ENCODE data around the gene CLDN10. TPM values are rescaled to one million over a fixed set of nuclear protein-coding genes. Genes with fewer than 3 reads are reported as not detected.

The CLDN10 gene
- total RNA-seq, 4 donors from 2014 or later, result not detected

GRCh38 chr13:95568131-95568530, 15.6 kb downstream of the CLDN10 start:
- TF ChIP-seq POLR2A (IDR thresholded peaks at IDR 0.05), result no peak
- TF ChIP-seq, protein P1, sequence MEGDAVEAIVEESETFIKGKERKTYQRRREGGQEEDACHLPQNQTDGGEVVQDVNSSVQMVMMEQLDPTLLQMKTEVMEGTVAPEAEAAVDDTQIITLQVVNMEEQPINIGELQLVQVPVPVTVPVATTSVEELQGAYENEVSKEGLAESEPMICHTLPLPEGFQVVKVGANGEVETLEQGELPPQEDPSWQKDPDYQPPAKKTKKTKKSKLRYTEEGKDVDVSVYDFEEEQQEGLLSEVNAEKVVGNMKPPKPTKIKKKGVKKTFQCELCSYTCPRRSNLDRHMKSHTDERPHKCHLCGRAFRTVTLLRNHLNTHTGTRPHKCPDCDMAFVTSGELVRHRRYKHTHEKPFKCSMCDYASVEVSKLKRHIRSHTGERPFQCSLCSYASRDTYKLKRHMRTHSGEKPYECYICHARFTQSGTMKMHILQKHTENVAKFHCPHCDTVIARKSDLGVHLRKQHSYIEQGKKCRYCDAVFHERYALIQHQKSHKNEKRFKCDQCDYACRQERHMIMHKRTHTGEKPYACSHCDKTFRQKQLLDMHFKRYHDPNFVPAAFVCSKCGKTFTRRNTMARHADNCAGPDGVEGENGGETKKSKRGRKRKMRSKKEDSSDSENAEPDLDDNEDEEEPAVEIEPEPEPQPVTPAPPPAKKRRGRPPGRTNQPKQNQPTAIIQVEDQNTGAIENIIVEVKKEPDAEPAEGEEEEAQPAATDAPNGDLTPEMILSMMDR (IDR thresholded peaks at IDR 0.05), result no peak
- no peak for TF ChIP-seq EP300 (IDR thresholded peaks at IDR 0.05; ENCODE audit: low read depth)
- no peak for TF ChIP-seq POLR2AphosphoS5 (IDR thresholded peaks at IDR 0.05)
- Histone ChIP-seq H3K4me1 (no peaks in the 10 kb centered on the region), H3K4me3 (no peak overlapping the region), H3K27ac (no peak overlapping the region), H3K36me3 (no peaks in the 10 kb centered on the region), H3K27me3 (no peaks in the 10 kb centered on the region), H3K9me3 (no peaks in the 10 kb centered on the region)
- intact Hi-C loops (cut with DNase I; ENCODE audit: low total_unique reads) (no loop called here), in situ Hi-C loops (cut with MboI; ENCODE audit: low pct_ligation_motif_present in 1 of 4, low pct_unique_long_range_greater_than_20kb in 1 of 4, low sequenced_read_pairs in 3 of 4) (no loop called here)
- WGBS, 2 donors (ENCODE audit: low coverage in 1 of 2), result 92% methylated on average over 2 of the region's 2 CpGs
- no peak for DNase-seq

DNA sequence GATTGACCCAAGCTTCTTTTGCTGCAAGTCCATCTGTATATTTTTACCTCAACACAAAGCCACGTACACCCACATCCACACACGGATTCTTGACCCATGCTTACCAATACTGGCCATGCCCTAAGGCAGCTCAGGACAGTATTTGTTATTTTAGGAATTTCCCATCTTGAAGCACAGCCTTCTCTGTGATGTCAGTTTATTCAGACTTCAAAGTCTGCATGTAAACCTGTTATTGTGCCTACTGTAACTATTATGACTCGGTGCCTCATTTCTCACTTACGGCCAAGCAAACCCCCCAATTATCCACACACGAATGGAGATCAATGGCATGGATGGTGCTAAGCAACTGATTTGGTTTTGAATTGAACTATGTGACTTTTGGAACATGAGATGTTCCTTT, 17.5 kb downstream of the CLDN10 start:
- in situ Hi-C loops (cut with MboI; ENCODE audit: low pct_ligation_motif_present in 1 of 4, low pct_unique_long_range_greater_than_20kb in 1 of 4, low sequenced_read_pairs in 3 of 4), result no loop called here
- intact Hi-C loops (cut with DNase I; ENCODE audit: low total_unique reads), result no loop called here

GRCh38 chr13:95571941-95572340, 19.4 kb downstream of the CLDN10 start:
- H3K4me1 ChIP-seq, result no peaks in the 10 kb centered on the region
- no peak overlapping the region for H3K27ac ChIP-seq
- intact Hi-C loops (cut with DNase I; ENCODE audit: low total_unique reads), result no loop called here
- no peaks in the 10 kb centered on the region for H3K36me3 ChIP-seq
- H3K27me3 ChIP-seq, result no peaks in the 10 kb centered on the region
- no peaks in the 10 kb centered on the region for H3K9me3 ChIP-seq
- in situ Hi-C loops (cut with MboI; ENCODE audit: low pct_ligation_motif_present in 1 of 4, low pct_unique_long_range_greater_than_20kb in 1 of 4, low sequenced_read_pairs in 3 of 4), result no loop called here
- no peak for DNase-seq
- TF ChIP-seq POLR2AphosphoS5 (IDR thresholded peaks at IDR 0.05), result no peak
- no peak for TF ChIP-seq EP300 (IDR thresholded peaks at IDR 0.05; ENCODE audit: low read depth)
- no peak for TF ChIP-seq POLR2A (IDR thresholded peaks at IDR 0.05)
- 63 to 64% methylated on average over 6 of the region's 6 CpGs for WGBS, 2 donors (ENCODE audit: low coverage in 1 of 2)
- no peak overlapping the region for H3K4me3 ChIP-seq

More for the DNA sequence above, 17.5 kb downstream of the CLDN10 start:
- Histone ChIP-seq H3K27ac (no peak overlapping the region), H3K4me3 (no peak overlapping the region), H3K9me3 (no peaks in the 10 kb centered on the region), H3K4me1 (no peaks in the 10 kb centered on the region), H3K27me3 (no peaks in the 10 kb centered on the region), H3K36me3 (no peaks in the 10 kb centered on the region)
- TF ChIP-seq EP300 (IDR thresholded peaks at IDR 0.05; ENCODE audit: low read depth) (no peak), POLR2AphosphoS5 (IDR thresholded peaks at IDR 0.05) (no peak), POLR2A (IDR thresholded peaks at IDR 0.05) (no peak)
- TF ChIP-seq, protein P1 (IDR thresholded peaks at IDR 0.05), result no peak
- no peak for DNase-seq
- WGBS, 2 donors (ENCODE audit: low coverage in 1 of 2), result 77 to 85% methylated on average over 4 to 5 of the region's 5 CpGs

DNA sequence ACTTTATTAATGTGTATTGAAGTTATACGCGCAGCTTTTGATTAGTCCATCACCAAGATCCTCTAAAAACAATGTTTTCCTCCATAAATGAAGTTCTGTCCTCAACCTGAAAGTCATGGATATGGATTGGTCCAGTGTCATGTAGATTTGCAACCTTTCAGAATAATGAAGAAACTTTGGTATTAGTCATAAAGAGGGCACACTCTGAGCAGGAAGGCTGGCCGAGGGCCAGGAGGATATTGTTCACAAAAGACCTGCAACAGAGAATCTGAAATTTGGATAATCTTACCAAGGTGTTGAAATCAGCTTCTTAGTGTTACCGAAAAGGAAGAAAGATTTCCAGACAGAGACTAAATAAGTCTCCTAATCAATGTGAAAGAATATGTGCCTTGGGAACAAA, 20.7 kb downstream of the CLDN10 start:
- Histone ChIP-seq H3K36me3 (no peaks in the 10 kb centered on the region), H3K27me3 (no peaks in the 10 kb centered on the region), H3K4me1 (no peaks in the 10 kb centered on the region), H3K27ac (no peak overlapping the region), H3K9me3 (no peaks in the 10 kb centered on the region), H3K4me3 (no peak overlapping the region)
- DNase-seq, result no peak
- 82 to 90% methylated on average over 4 of the region's 4 CpGs for WGBS, 2 donors (ENCODE audit: low coverage in 1 of 2)
- intact Hi-C loops (cut with DNase I; ENCODE audit: low total_unique reads), result no loop called here
- in situ Hi-C loops (cut with MboI; ENCODE audit: low pct_ligation_motif_present in 1 of 4, low pct_unique_long_range_greater_than_20kb in 1 of 4, low sequenced_read_pairs in 3 of 4), result no loop called here
- TF ChIP-seq EP300 (IDR thresholded peaks at IDR 0.05; ENCODE audit: low read depth) (no peak), POLR2AphosphoS5 (IDR thresholded peaks at IDR 0.05) (no peak)

- WGBS, 2 donors (ENCODE audit: low coverage in 1 of 2), result 76 to 80% methylated on average over 3 of the region's 3 CpGs
- Histone ChIP-seq H3K4me1 (no peaks in the 10 kb centered on the region), H3K27ac (no peak overlapping the region), H3K4me3 (no peak overlapping the region), H3K9me3 (no peaks in the 10 kb centered on the region), H3K27me3 (no peaks in the 10 kb centered on the region), H3K36me3 (no peaks in the 10 kb centered on the region)
- in situ Hi-C loops (cut with MboI; ENCODE audit: low pct_ligation_motif_present in 1 of 4, low pct_unique_long_range_greater_than_20kb in 1 of 4, low sequenced_read_pairs in 3 of 4), result no loop called here
- no peak for DNase-seq
- TF ChIP-seq EP300 (IDR thresholded peaks at IDR 0.05; ENCODE audit: low read depth), result no peak
- TF ChIP-seq, protein P1 (IDR thresholded peaks at IDR 0.05), result no peak
- intact Hi-C loops (cut with DNase I; ENCODE audit: low total_unique reads), result no loop called here
These were observed 26.8 kb downstream of the CLDN10 start for GRCh38 chr13:95579303-95579702.

All from transverse colon (tissue), 4 donors.